GM13977 (cell line): ENCODE results near the gene FNDC1.

Source experiments
- DNase-seq: peaks from one replicate; pipeline ENCODE4 v3.0.0; 2012; ENCODE audit warnings: low spot score
- in situ Hi-C: fragments of 300-500 bp; cut with MboI; formaldehyde crosslinking; loops from one replicate; pipeline ENCODE4 v1.12.0; 2022; ENCODE audit warnings: low sequenced_read_pairs, low pct_unique_long_range_greater_than_20kb, mixed read lengths, inconsistent platforms; ENCODE audit not compliant: unreplicated experiment
- TF ChIP-seq, protein P1 (sequence below): IDR thresholded peaks from 2 replicates; pipeline ENCODE4 v1.5.1; 2012; ENCODE audit warnings: mild to moderate bottlenecking, control low read depth; ENCODE audit not compliant: insufficient read depth; ENCODE audit errors: extremely low read depth, missing control alignments

The FNDC1 gene

DNA sequence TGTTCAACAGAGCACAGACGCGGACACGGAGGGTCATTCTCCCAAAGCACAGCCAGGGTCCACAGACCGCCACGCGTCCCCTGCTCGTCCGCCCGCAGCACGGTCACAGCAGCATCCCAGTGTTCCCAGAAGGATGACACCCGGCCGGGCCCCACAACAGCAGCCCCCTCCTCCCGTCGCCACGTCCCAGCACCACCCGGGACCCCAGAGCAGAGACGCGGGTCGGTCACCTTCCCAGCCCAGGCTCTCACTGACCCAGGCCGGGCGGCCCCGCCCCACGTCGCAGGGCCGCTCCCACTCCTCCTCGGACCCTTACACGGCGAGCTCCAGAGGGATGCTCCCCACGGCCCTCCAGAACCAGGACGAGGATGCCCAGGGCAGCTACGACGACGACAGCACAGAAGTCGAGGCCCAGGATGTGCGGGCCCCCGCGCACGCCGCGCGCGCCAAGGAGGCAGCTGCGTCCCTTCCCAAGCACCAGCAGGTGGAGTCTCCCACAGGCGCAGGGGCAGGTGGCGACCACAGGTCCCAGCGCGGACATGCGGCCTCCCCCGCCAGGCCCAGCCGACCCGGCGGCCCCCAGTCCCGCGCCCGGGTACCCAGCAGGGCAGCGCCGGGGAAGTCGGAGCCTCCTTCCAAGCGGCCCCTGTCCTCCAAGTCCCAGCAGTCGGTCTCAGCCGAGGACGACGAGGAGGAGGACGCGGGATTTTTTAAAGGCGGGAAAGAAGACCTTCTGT lies 64.3 kb downstream of the FNDC1 start:
- TF ChIP-seq, protein P1, sequence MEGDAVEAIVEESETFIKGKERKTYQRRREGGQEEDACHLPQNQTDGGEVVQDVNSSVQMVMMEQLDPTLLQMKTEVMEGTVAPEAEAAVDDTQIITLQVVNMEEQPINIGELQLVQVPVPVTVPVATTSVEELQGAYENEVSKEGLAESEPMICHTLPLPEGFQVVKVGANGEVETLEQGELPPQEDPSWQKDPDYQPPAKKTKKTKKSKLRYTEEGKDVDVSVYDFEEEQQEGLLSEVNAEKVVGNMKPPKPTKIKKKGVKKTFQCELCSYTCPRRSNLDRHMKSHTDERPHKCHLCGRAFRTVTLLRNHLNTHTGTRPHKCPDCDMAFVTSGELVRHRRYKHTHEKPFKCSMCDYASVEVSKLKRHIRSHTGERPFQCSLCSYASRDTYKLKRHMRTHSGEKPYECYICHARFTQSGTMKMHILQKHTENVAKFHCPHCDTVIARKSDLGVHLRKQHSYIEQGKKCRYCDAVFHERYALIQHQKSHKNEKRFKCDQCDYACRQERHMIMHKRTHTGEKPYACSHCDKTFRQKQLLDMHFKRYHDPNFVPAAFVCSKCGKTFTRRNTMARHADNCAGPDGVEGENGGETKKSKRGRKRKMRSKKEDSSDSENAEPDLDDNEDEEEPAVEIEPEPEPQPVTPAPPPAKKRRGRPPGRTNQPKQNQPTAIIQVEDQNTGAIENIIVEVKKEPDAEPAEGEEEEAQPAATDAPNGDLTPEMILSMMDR: no peak
- no peak for DNase-seq
- in situ Hi-C loops: no loop called here

DNA sequence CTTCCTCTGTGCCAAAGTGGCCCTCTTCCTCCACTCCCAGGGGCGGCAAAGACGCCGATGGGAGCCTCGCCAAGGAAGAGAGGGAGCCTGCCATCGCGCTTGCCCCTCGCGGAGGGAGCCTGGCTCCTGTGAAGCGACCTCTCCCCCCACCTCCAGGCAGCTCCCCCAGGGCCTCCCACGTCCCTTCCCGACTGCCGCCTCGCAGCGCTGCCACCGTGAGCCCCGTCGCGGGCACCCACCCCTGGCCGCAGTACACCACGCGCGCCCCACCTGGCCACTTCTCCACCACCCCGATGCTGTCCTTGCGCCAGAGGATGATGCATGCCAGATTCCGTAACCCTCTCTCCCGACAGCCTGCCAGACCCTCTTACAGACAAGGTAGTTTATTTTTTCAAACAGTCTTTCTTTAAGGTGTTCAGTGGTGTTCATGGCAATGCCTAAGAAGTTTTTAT lies 64.9 kb downstream of the FNDC1 start:
- DNase-seq: no peak
- in situ Hi-C loops: no loop called here
- TF ChIP-seq, protein P1: no peak

DNA sequence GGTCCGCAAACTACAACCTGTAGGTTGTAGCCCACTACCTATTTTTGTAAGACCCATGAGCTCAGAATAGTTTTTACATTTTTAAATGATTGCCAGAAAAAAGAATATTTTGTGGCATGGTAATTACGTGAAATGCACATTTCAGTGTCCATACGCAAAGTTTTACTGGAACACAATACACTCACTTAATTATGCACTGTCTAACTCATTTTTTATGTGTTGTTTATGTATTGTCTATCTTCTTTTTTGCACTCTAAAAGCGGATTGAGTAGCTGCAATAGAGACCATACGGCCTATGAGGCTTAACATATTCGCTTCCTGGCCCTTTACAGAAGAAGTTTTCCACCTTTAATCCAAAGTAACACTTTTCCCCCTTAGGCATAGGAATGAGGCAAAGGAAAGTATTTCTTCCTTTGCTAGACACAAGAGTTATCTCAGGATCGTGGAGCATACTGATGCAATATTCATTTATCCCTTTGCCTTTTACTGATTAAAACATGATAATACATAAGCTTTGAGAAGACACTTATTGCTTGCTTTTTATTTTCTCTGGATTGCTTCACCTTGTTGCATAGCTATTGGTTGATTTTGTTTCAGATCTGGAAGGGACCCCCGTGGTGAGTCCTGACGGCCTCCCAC lies 69.8 kb downstream of the FNDC1 start:
- DNase-seq: no peak
- TF ChIP-seq, protein P1: no peak
- in situ Hi-C loops: no loop called here

DNA sequence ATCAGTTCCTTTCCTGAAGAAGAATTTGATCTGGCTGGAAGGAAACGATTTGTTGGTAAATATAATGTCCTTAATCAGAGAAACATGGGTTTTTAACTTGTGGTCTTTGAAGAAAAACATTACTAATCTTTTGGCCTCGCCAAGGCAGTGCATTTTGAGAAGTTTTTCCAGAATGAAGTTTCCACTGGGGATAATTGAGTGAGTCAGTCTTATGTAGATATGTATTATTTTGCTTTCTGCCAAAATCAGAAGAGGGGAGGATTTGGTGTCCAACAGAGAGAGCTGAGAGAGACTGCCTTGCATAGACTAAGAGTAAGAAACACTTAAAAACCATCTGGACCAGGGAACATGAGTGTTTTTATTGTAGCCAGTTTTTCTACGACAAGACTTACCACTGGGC lies 79.9 kb downstream of the FNDC1 start:
- TF ChIP-seq, protein P1: no peak
- in situ Hi-C loops: no loop called here
- no peak for DNase-seq

DNA sequence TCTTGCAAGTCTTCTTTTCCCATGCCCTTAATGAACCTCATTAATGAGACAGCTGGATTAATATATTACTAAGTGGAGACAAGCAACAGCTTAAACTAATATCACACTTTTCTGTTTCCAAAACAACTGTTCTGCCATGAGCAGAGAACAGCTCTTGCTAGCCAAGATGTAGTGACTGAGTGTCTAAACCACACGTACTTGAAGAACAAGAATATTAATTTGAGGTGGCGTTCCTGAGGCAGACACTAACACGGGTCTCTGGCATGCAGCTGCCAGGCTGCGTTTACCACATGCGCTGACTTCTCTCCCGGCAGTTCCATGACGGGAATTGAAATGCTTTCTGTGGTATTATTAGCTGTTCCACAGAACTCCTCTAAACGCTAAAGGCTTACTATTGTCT lies 80.6 kb downstream of the FNDC1 start:
- no peak for DNase-seq
- TF ChIP-seq, protein P1: no peak
- in situ Hi-C loops: no loop called here

DNA sequence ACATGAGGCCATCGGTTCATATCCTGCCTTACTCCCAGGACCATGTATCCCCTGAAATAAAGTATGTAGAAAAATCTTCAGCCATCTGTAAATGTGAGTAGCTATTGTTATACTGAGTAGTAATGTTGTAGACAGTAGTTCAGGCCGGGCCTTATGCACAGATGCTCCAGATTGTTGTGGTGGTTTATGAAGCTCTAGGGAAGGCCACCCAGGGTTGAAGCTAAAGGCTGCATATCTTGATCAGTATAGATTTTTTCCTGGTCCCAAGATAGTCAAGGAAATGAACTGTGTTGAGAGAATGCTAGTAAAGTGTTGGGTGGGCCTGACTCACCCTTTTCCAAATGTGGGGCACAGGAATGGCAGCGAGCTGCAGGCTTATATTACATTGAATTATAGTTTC lies 81.4 kb downstream of the FNDC1 start:
- in situ Hi-C loops: no loop called here
- TF ChIP-seq, protein P1: no peak
- DNase-seq: no peak
